SK-N-SH treated with all-trans-retinoic acid at 6 μM for 48 hours (cell line): ENCODE results near the gene FIBP.

Experiments
- ARNTL ChIP-seq: fragments of 450-650 bp; formaldehyde crosslinking; IDR thresholded peaks from 2 replicates; pipeline ENCODE4 v1.5.0; 2020; ENCODE audit warnings: low read depth, mild to moderate bottlenecking, moderate library complexity, borderline replicate concordance
- GLIS3 ChIP-seq: fragments of 250-450 bp; sonication (Bioruptor Pico); IDR thresholded peaks from 2 replicates; pipeline ENCODE4 v1.5.0; 2020; ENCODE audit warnings: mild to moderate bottlenecking, moderate library complexity
- OSR1 ChIP-seq: fragments of 250-450 bp; sonication (Bioruptor Pico); IDR thresholded peaks from 2 replicates; pipeline ENCODE4 v1.8.0; 2022; ENCODE audit warnings: moderate library complexity, mild to moderate bottlenecking, inconsistent platforms
- TOX ChIP-seq: fragments of 250-450 bp; sonication (Bioruptor Pico); IDR thresholded peaks from 2 replicates; pipeline ENCODE4 v1.8.0; 2021; ENCODE audit warnings: mild to moderate bottlenecking, moderate library complexity, borderline replicate concordance
- TSHZ2 ChIP-seq: fragments of 250-450 bp; sonication (Bioruptor Pico); IDR thresholded peaks from 2 replicates; pipeline ENCODE4 v1.5.0; 2020; ENCODE audit warnings: mild to moderate bottlenecking, moderate library complexity
- ZC3H10 ChIP-seq: fragments of 250-450 bp; sonication (Bioruptor Pico); IDR thresholded peaks from 2 replicates; pipeline ENCODE4 v1.5.1; 2021; ENCODE audit warnings: mild to moderate bottlenecking, moderate library complexity
- TF ChIP-seq, protein P1 (sequence below): fragments of 250-450 bp; sonication (Bioruptor Pico); IDR thresholded peaks from 2 replicates; pipeline ENCODE4 v1.8.0; 2020; ENCODE audit warnings: mild to moderate bottlenecking, moderate library complexity, borderline replicate concordance

DNA sequence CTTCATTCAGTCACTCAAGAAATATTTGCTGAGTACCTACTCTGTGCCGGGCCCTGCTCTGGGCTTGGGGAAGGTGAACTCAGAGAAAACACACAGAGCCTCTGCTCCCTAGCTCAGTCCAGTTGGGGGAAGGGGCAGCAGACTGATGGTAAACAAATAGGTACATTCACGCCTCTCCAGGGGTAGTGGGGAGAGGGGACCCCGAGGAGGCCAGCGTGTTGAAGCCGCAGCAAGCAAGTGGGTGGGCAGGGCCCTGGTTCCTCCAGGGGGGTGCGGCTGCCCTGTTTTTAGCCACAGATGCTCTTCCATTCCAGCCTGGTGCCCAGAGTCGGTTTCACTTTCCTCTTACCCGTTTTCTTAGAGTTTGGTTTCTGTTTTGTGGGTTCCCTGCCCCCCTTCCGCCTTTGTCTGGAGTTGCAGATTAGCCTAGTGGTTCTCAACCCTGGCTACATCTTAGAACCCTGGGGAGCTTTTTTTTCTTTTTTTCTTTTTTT lies 39.7 kb upstream of the FIBP start:
- TF ChIP-seq ZC3H10 (no peak), ARNTL (CRISPR knock-in tag) (no peak), TSHZ2 (CRISPR knock-in tag) (no peak), TOX (no peak), OSR1 (CRISPR knock-in tag) (no peak), GLIS3 (no peak)
- TF ChIP-seq, protein P1, sequence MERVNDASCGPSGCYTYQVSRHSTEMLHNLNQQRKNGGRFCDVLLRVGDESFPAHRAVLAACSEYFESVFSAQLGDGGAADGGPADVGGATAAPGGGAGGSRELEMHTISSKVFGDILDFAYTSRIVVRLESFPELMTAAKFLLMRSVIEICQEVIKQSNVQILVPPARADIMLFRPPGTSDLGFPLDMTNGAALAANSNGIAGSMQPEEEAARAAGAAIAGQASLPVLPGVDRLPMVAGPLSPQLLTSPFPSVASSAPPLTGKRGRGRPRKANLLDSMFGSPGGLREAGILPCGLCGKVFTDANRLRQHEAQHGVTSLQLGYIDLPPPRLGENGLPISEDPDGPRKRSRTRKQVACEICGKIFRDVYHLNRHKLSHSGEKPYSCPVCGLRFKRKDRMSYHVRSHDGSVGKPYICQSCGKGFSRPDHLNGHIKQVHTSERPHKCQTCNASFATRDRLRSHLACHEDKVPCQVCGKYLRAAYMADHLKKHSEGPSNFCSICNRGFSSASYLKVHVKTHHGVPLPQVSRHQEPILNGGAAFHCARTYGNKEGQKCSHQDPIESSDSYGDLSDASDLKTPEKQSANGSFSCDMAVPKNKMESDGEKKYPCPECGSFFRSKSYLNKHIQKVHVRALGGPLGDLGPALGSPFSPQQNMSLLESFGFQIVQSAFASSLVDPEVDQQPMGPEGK (CRISPR knock-in tag): no peak
